HepG2 (cell line): ENCODE data around the gene ZNF845. TPM values are rescaled to one million over a fixed set of nuclear protein-coding genes. Genes with fewer than 3 reads are reported as not detected.
A peak's percentile ranks its signal among the peaks of the same experiment; 100 is the strongest.

Source experiments
- ELF3 ChIP-seq: IDR thresholded peaks from 2 replicates; pipeline ENCODE4 v1.6.1; 2016; ENCODE audit warnings: missing genetic modification reagents, missing compliant biosample characterization
- FOXP1 ChIP-seq, 2 experiments: fragments of 450-650 bp in 1 of 2; IDR thresholded peaks; 2 replicates each; pipeline ENCODE4 v1.6.1; 2017 to 2018; ENCODE audit warnings: antibody characterized with exemption in 1 of 2
- NFE2 ChIP-seq: sonication (generic); formaldehyde crosslinking; IDR thresholded peaks from 2 replicates; pipeline ENCODE4 v1.4.0; 2020; ENCODE audit warnings: missing genetic modification reagents
- SAP130 ChIP-seq: IDR thresholded peaks from 2 replicates; pipeline ENCODE4 v1.6.1; 2016; ENCODE audit warnings: low read depth
- SIN3A ChIP-seq: IDR thresholded peaks from 2 replicates; pipeline ENCODE4 v1.6.1; 2011; ENCODE audit warnings: low read depth, mild to moderate bottlenecking, control low read depth, low read length, borderline replicate concordance
- TARDBP ChIP-seq: sonication (generic); formaldehyde crosslinking; IDR thresholded peaks from 2 replicates; pipeline ENCODE4 v1.8.0; 2022; ENCODE audit warnings: mild to moderate bottlenecking, missing genetic modification reagents
- ZIK1 ChIP-seq: sonication (generic); formaldehyde crosslinking; IDR thresholded peaks from 2 replicates; pipeline ENCODE4 v1.5.0; 2020; ENCODE audit warnings: mild to moderate bottlenecking, low read depth, missing genetic modification reagents, borderline replicate concordance
- ZNF510 ChIP-seq: sonication (generic); formaldehyde crosslinking; IDR thresholded peaks from 2 replicates; pipeline ENCODE4 v1.4.0; 2020; ENCODE audit warnings: low read depth, mild to moderate bottlenecking, missing genetic modification reagents
- ZNF546 ChIP-seq: sonication (generic); formaldehyde crosslinking; conservative IDR thresholded peaks from 2 replicates; pipeline ENCODE4 v1.8.1; 2023; ENCODE audit warnings: mild to moderate bottlenecking, missing genetic modification reagents
- polyA plus RNA-seq, 8 experiments: library from polyadenylated mRNA; depleted of rRNA in 3 of 8; stranded (reverse) in 7 of 8; unstranded in 1 of 8; fragments of >200 nt; fragmentation: Illumina TruSeq in 4 of 8; extraction: Trizol in 4 of 8; gene quantifications; 2 replicates each; pipeline versions ENCODE4 v1.2.1 to v1.2.3, GENCODE V29; 2011 to 2016; ENCODE audit warnings: low read depth in 4 of 8, missing spikeins in 1 of 8, mixed read lengths in 1 of 8; ENCODE audit not compliant: insufficient read depth in 1 of 8
- total RNA-seq, 5 experiments: library from RNA; depleted of rRNA; stranded (reverse); fragments of >200 nt; fragmentation: Illumina TruSeq; extraction: Trizol; gene quantifications; 2 replicates each; pipeline ENCODE4 v1.2.3, GENCODE V29; 2016; ENCODE audit warnings: low read depth in 1 of 5
- TF ChIP-seq, protein P1 (sequence below): sonication (generic); formaldehyde crosslinking; IDR thresholded peaks from 2 replicates; pipeline ENCODE4 v1.9.0; 2022; ENCODE audit warnings: missing genetic modification reagents, mild to moderate bottlenecking, borderline replicate concordance
- TF ChIP-seq, protein P2 (sequence below): sonication (generic); formaldehyde crosslinking; IDR thresholded peaks from 2 replicates; pipeline ENCODE4 v1.8.1; 2022; ENCODE audit warnings: low read depth, mild to moderate bottlenecking, missing genetic modification reagents
- TF ChIP-seq, protein P3 (sequence below): sonication (generic); formaldehyde crosslinking; IDR thresholded peaks from 2 replicates; pipeline ENCODE4 v1.5.0; 2020; ENCODE audit warnings: mild to moderate bottlenecking, missing genetic modification reagents, moderate library complexity
- TF ChIP-seq, protein P4 (sequence below): sonication (generic); formaldehyde crosslinking; IDR thresholded peaks from 2 replicates; pipeline ENCODE4 v1.5.0; 2020; ENCODE audit warnings: mild to moderate bottlenecking, missing genetic modification reagents, borderline replicate concordance
- TF ChIP-seq, protein P5 (sequence below): sonication (generic); formaldehyde crosslinking; IDR thresholded peaks from 2 replicates; pipeline ENCODE4 v1.8.0; 2022; ENCODE audit warnings: low read depth, missing genetic modification reagents

The ZNF845 gene
- total and polyA plus RNA-seq, 2 of the 13 experiments (the other 11 are each of a cell fraction or from before 2014, with no cell fraction given): 1.7 to 9.6 TPM

DNA sequence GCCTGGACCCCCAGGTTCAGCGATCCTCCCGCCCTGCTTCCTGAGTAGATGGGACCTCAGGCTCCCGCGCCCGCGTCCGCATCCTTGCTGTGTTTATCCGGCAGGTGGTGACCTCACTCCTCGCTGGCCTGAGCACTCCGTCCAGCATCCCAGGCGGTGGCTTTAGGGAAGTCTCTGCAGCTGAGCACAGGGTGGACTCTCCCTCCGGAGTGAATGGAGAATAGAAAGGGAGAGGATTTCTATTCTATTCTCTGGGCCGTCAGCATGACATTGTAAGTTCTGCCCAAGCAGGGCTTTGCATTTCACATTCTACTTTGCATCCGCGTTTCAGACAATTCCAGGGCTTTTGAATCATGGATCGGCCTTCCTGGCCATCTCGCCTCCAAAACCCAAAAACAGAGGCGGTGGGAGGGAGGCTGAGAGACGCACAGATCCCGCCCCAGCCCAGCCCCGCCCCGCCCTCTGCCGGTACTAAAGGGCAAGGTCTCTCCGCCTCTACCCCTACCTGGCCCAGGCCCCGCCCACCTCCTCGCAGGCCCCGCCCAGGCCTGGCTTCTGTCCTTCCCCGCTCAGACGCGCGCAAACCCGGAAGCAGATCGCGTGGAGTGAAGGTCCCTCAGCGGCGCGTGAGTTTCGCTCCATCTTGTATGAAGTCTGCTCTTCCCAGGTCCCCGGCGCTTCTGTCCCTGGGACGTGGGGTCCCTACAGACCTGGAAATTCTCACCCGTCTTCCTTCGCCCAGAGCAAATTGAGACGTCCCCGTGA is 31.8 kb downstream of the ZNF845 start, which contains the start of gene ZNF525 (continued):
- TF ChIP-seq, protein P1, sequence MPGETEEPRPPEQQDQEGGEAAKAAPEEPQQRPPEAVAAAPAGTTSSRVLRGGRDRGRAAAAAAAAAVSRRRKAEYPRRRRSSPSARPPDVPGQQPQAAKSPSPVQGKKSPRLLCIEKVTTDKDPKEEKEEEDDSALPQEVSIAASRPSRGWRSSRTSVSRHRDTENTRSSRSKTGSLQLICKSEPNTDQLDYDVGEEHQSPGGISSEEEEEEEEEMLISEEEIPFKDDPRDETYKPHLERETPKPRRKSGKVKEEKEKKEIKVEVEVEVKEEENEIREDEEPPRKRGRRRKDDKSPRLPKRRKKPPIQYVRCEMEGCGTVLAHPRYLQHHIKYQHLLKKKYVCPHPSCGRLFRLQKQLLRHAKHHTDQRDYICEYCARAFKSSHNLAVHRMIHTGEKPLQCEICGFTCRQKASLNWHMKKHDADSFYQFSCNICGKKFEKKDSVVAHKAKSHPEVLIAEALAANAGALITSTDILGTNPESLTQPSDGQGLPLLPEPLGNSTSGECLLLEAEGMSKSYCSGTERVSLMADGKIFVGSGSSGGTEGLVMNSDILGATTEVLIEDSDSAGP (CRISPR knock-in tag): 0 out of 2 replicates have a peak, but pooled peaks have one; percentile 27
- TF ChIP-seq SAP130 (peak; percentile 68), TARDBP (CRISPR knock-in tag) (no peak), ZIK1 (CRISPR knock-in tag) (no peak), SIN3A (0 out of 2 replicates have a peak, but pooled peaks have one; percentile 53), NFE2 (CRISPR knock-in tag) (no peak), ZNF510 (CRISPR knock-in tag) (no peak), FOXP1 (IDR thresholded peaks at IDR 0.05) (no peak), FOXP1 (CRISPR knock-in tag; IDR thresholded peaks at IDR 0.05) (no peak), ZNF546 (CRISPR knock-in tag) (no peak), ELF3 (CRISPR knock-in tag) (peak; percentile 69)
- TF ChIP-seq, protein P2, sequence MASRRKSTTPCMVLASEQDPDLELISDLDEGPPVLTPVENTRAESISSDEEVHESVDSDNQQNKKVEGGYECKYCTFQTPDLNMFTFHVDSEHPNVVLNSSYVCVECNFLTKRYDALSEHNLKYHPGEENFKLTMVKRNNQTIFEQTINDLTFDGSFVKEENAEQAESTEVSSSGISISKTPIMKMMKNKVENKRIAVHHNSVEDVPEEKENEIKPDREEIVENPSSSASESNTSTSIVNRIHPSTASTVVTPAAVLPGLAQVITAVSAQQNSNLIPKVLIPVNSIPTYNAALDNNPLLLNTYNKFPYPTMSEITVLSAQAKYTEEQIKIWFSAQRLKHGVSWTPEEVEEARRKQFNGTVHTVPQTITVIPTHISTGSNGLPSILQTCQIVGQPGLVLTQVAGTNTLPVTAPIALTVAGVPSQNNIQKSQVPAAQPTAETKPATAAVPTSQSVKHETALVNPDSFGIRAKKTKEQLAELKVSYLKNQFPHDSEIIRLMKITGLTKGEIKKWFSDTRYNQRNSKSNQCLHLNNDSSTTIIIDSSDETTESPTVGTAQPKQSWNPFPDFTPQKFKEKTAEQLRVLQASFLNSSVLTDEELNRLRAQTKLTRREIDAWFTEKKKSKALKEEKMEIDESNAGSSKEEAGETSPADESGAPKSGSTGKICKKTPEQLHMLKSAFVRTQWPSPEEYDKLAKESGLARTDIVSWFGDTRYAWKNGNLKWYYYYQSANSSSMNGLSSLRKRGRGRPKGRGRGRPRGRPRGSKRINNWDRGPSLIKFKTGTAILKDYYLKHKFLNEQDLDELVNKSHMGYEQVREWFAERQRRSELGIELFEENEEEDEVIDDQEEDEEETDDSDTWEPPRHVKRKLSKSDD: no peak
- TF ChIP-seq, protein P3, sequence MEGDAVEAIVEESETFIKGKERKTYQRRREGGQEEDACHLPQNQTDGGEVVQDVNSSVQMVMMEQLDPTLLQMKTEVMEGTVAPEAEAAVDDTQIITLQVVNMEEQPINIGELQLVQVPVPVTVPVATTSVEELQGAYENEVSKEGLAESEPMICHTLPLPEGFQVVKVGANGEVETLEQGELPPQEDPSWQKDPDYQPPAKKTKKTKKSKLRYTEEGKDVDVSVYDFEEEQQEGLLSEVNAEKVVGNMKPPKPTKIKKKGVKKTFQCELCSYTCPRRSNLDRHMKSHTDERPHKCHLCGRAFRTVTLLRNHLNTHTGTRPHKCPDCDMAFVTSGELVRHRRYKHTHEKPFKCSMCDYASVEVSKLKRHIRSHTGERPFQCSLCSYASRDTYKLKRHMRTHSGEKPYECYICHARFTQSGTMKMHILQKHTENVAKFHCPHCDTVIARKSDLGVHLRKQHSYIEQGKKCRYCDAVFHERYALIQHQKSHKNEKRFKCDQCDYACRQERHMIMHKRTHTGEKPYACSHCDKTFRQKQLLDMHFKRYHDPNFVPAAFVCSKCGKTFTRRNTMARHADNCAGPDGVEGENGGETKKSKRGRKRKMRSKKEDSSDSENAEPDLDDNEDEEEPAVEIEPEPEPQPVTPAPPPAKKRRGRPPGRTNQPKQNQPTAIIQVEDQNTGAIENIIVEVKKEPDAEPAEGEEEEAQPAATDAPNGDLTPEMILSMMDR (CRISPR knock-in tag): peak; percentile 22; the same call in 1 of the 2 replicates
- TF ChIP-seq, protein P4, sequence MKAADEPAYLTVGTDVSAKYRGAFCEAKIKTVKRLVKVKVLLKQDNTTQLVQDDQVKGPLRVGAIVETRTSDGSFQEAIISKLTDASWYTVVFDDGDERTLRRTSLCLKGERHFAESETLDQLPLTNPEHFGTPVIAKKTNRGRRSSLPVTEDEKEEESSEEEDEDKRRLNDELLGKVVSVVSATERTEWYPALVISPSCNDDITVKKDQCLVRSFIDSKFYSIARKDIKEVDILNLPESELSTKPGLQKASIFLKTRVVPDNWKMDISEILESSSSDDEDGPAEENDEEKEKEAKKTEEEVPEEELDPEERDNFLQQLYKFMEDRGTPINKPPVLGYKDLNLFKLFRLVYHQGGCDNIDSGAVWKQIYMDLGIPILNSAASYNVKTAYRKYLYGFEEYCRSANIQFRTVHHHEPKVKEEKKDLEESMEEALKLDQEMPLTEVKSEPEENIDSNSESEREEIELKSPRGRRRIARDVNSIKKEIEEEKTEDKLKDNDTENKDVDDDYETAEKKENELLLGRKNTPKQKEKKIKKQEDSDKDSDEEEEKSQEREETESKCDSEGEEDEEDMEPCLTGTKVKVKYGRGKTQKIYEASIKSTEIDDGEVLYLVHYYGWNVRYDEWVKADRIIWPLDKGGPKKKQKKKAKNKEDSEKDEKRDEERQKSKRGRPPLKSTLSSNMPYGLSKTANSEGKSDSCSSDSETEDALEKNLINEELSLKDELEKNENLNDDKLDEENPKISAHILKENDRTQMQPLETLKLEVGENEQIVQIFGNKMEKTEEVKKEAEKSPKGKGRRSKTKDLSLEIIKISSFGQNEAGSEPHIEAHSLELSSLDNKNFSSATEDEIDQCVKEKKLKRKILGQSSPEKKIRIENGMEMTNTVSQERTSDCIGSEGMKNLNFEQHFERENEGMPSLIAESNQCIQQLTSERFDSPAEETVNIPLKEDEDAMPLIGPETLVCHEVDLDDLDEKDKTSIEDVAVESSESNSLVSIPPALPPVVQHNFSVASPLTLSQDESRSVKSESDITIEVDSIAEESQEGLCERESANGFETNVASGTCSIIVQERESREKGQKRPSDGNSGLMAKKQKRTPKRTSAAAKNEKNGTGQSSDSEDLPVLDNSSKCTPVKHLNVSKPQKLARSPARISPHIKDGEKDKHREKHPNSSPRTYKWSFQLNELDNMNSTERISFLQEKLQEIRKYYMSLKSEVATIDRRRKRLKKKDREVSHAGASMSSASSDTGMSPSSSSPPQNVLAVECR: peak; percentile 51; the same call in 1 of the 2 replicates
- TF ChIP-seq, protein P5, sequence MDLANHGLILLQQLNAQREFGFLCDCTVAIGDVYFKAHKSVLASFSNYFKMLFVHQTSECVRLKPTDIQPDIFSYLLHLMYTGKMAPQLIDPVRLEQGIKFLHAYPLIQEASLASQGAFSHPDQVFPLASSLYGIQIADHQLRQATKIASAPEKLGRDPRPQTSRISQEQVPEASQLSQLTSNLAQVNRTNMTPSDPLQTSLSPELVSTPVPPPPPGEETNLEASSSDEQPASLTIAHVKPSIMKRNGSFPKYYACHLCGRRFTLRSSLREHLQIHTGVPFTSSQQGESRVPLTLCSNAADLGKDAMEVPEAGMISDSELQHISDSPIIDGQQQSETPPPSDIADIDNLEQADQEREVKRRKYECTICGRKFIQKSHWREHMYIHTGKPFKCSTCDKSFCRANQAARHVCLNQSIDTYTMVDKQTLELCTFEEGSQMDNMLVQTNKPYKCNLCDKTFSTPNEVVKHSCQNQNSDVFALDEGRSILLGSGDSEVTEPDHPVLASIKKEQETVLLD (CRISPR knock-in tag): no peak
